22Rv1 (cell line): ENCODE measurements around the gene STRADB.
A peak's percentile ranks its signal among the peaks of the same experiment; 100 is the strongest.

ENCODE experiments used
- H3K27ac ChIP-seq: fragments of 450-650 bp; 2 replicates; pipeline ENCODE4 v1.5.1; 2017
- ZFX ChIP-seq: fragments of 450-650 bp; IDR thresholded peaks from 2 replicates; pipeline ENCODE4 v1.6.1; 2017; ENCODE audit warnings: antibody characterized with exemption, borderline replicate concordance
- TF ChIP-seq, protein P1 (sequence below): fragments of 450-650 bp; IDR thresholded peaks from 2 replicates; pipeline ENCODE4 v1.5.1; 2017; ENCODE audit warnings: mild to moderate bottlenecking

Gene STRADB

DNA sequence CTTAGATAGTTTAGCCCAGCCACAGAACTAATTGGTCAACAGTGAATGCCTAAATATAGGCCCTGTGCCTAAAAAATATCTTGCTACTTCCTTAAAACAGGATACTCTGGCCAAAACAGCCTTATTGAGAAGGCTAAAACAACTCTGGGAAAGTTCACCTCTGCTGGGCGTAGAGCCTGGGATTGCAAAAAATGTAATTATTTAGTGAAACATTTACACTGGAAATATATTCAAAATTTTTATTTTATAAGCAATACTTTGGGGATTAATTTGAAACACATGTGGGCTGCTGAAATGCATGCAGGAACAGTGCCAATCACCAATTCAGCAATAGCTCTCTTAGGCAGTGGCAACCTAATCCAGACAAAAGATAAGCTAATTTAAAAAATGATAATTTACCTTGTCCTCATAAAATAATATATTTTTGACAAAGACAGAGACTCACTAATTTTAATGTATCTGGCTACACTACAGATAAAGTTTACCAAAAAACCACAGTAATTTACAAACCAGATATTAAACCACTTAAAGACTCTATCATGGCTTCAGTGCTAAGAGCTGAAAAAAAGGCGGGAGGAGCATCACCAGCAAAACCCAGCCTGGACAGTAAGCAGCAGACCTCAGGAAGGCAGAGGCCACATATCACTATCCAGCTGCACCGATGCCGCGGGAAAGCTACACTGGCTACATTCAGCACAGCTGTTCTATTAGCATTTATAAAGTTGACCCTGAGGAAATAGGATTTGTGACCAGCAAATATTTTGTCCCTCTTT is 18.7 kb upstream of the STRADB start:
- no peak for TF ChIP-seq ZFX
- TF ChIP-seq, protein P1, sequence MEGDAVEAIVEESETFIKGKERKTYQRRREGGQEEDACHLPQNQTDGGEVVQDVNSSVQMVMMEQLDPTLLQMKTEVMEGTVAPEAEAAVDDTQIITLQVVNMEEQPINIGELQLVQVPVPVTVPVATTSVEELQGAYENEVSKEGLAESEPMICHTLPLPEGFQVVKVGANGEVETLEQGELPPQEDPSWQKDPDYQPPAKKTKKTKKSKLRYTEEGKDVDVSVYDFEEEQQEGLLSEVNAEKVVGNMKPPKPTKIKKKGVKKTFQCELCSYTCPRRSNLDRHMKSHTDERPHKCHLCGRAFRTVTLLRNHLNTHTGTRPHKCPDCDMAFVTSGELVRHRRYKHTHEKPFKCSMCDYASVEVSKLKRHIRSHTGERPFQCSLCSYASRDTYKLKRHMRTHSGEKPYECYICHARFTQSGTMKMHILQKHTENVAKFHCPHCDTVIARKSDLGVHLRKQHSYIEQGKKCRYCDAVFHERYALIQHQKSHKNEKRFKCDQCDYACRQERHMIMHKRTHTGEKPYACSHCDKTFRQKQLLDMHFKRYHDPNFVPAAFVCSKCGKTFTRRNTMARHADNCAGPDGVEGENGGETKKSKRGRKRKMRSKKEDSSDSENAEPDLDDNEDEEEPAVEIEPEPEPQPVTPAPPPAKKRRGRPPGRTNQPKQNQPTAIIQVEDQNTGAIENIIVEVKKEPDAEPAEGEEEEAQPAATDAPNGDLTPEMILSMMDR, result no peak
- H3K27ac ChIP-seq, result no peak overlapping the region

DNA sequence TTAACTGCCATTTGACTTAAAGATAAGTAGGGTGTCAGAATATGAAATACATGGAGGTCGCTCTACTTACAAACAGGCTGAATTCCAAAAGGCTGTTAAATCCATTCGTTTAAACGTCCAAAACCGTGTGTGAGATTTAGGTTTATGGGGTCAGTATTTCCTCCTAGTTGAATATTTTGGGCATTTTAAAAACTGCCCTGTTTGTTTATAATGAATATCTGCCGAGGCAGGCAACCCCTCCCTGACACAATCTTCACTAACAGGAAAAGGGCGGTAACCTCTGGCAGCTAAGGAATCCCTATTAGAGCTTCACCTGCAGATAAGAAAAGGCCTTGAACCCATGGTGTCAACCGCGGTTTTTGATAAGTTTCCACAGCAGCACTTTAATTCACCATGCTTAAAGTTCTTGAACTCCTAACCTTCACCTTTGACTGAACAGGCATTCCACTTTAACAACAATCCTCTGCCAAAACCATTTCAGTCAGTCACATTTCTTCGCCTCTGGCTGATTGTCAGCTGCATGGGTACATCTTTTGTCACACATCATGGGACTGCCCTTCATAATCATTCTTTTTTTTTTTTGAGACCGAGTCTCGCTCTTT is 18.0 kb upstream of the STRADB start:
- TF ChIP-seq ZFX, result no peak
- TF ChIP-seq, protein P1, result no peak
- no peak overlapping the region for H3K27ac ChIP-seq

DNA sequence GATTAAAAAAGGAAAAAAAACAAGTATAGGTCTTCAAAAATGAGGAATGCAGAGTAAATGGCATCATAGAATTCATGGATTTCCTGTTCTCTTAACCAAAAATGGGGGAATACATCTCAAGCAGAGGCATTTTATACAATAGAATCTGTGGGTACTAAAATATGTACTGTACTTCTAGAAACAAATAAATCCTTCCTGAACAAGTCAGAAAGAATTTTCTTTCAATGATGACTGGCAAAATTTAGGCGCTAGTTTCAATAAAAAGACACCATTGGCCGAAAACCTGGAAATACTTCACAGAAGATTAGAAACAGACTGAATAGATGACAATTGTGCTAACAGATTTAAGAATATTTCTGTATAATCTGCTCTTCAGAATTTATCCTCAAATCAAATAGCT is 15.4 kb upstream of the STRADB start:
- H3K27ac ChIP-seq, result no peak overlapping the region

DNA sequence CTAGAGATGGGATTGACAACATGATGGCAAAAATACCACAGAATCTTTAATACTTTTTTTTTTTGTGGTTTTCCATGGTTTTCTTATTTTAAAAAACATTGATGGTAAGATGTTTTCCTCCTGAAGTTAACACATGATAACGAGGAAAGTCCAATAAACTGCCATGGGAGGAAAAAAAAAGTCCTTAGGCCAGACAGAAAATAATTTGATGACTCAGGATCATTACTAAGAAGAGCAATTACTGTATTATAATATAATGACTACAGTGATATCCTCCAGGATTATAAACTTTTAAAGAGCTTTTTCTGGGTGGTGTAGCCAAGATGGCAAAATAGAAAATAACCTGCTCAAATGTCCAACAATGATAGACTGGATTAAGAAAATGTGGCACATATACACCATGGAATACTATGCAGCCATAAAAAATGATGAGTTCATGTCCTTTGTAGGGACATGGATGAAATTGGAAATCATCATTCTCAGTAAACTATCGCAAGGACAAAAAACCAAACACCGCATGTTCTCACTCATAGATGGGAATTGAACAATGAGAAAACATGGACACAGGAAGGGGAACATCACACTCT is 12.1 kb upstream of the STRADB start:
- peak overlapping the region; percentile 44 for H3K27ac ChIP-seq

More for the DNA sequence above, 15.4 kb upstream of the STRADB start:
- TF ChIP-seq ZFX, result no peak
- TF ChIP-seq, protein P1, result no peak

DNA sequence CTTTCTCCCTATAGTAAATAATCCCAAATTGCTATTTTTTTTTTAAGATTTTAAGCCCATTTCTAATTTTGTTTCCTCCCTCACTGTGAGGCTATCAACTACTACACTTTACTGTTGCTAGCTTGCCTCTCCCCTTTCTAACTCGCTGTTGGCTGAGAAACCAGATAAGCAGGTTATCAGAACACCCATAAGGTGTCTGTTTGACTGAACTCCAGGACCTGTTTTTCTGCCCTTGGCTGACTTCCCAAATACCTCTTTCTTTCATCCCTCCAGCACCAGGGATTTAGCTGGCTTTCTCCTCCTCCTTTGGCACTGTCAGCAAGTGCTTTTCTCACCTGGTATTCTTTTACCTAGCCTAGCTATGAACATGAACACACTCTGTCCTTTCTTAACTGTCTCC is 11.4 kb upstream of the STRADB start:
- peak overlapping the region; percentile 44 for H3K27ac ChIP-seq
- no peak for TF ChIP-seq ZFX
- TF ChIP-seq, protein P1, result no peak

DNA sequence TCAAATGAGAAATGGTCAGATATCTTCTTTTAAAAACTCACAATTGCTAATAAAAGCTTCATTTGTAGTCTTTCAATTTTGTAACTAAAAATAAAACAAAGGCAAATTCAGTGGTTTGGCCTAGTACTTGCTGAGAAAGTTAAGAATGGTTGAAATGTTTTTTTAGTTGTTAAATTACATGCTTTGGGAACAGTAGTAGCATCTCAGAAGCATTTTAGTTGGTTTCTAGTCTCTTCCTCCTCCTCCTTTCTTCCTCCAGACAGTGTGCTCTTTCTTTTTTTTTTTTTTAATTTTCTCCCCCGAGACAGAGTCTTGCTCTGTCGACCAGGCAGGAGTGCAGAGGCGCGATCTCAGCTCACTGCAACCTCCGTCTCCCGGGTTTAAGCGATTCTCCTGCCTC is 10.1 kb upstream of the STRADB start:
- no peak overlapping the region for H3K27ac ChIP-seq
- TF ChIP-seq, protein P1, result no peak
- TF ChIP-seq ZFX, result no peak

DNA sequence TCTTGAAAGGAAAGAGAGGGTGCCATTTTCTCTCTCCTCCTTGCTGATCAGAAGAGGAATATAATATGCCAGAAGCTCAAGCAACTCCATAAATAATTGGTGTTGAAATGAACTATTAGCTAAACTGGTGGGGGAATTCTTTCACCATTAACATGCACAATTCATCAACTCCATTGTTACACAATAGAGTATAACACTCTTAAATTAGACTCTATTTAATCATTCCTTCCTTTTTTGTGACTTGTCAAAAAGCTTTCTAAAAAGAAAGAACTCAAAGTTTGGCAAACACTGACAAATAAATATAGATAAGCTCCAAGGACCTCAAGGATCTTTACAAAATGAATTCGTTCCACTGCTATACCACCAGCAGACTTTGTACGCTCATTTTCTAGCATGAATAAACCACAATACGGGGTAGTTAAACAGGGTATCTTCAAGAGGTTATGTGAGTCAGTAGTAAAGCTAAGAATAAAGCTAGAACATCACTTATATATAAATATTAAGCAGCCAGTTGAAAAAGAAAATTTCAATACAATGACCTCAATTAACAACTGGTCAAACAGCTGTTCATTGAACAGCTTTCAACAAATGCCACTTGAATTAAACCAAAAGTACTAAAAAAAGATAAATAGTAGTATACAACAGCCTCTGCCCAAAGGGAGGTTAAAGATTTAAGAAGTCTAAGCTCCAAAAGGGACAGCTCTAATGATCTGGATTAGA is 6.6 kb upstream of the STRADB start:
- TF ChIP-seq ZFX, result no peak
- TF ChIP-seq, protein P1, result no peak
- no peak overlapping the region for H3K27ac ChIP-seq
